HepG2 (cell line): ENCODE measurements around the gene UBP1. TPM values are rescaled to one million over a fixed set of nuclear protein-coding genes. Genes with fewer than 3 reads are reported as not detected.
"Not testable (repeated sequence)": the region's sequence is repeated elsewhere in the genome, so short reads cannot be mapped to it uniquely, and the experiment has no call there.

Experiments
- ATAC-seq: fragments of 200-7000 bp; cut with Tn5 transposase; 3 replicates; pipeline ENCODE4 v1.9.1; 2020; ENCODE audit warnings: mild to moderate bottlenecking, moderate library complexity
- BruUV-seq: library from RNA; stranded (reverse); fragments of 400-500 nt; replicated peaks from 2 replicates; lab custom pipeline; 2021; lab: Mats Ljungman, UMichigan
- CTCF ChIA-PET: fragments of 300-600 bp; formaldehyde crosslinking; extraction: SDS; loops from one replicate; lab custom pipeline; 2021; ENCODE audit warnings: low total read pairs, inconsistent platforms, low intra/inter-chr PET ratio; lab: Yijun Ruan, JAX
- POLR2A ChIA-PET: fragments of 350-600 bp; sonication (Branson Sonifier 250); formaldehyde crosslinking; loops from one replicate; lab custom pipeline; 2020; ENCODE audit warnings: antibody characterized with exemption, inconsistent platforms; lab: Yijun Ruan, JAX
- DNase-seq: peaks from one replicate; pipeline ENCODE4 v3.0.0-alpha.2; 2015; ENCODE audit warnings: low spot score
- FAIRE-seq: peaks from 3 replicates; lab custom pipeline; 2011; peaks lifted over from hg19 to GRCh38; lab: Jason Lieb, UNC
- H2AFZ ChIP-seq: one replicate; pipeline ENCODE4 v1.6.1; 2011; ENCODE audit warnings: low read length, inconsistent platforms
- H3K27ac ChIP-seq: fragments of 300-600 bp; 3 replicates; pipeline ENCODE4 v1.8.0; 2011; ENCODE audit warnings: mixed run types, mild to moderate bottlenecking, mixed read lengths, low read length, inconsistent platforms; ENCODE audit not compliant: insufficient read depth; ENCODE audit errors: extremely low read length
- H3K27me3 ChIP-seq, 2 experiments: fragments of 200-600 bp in 1 of 2; 2 replicates in 1 of 2; 3 replicates in 1 of 2; pipeline versions ENCODE4 v1.6.0 to v1.8.0; 2011; ENCODE audit warnings: low read length in 2 of 2, mild to moderate bottlenecking in 2 of 2, moderate library complexity in 2 of 2, inconsistent platforms in 1 of 2; ENCODE audit not compliant: insufficient read depth in 2 of 2, control insufficient read depth in 1 of 2
- H3K36me3 ChIP-seq, 2 experiments: fragments of 200-600 bp in 1 of 2; replicated peaks in 1 of 2; 2 replicates in 1 of 2; 3 replicates in 1 of 2; pipeline versions ENCODE4 v1.5.1 to v1.8.0; 2011; ENCODE audit warnings: low read length in 2 of 2, inconsistent platforms in 1 of 2; ENCODE audit not compliant: insufficient read depth in 2 of 2, control insufficient read depth in 1 of 2
- H3K4me1 ChIP-seq: 2 replicates; pipeline ENCODE4 v1.5.1; 2012; ENCODE audit warnings: low read length, inconsistent platforms; ENCODE audit not compliant: insufficient read depth
- H3K4me2 ChIP-seq: 2 replicates; pipeline ENCODE4 v1.6.0; 2011; ENCODE audit warnings: low read depth, low read length, inconsistent platforms
- H3K4me3 ChIP-seq, 3 experiments: fragments of 200-600 bp in 1 of 3; sonication (generic), shearing (Covaris generic) in 1 of 3; replicated peaks in 1 of 3; 2 replicates each; pipeline ENCODE4 v1.5.1; 2011 to 2016; ENCODE audit warnings: low read length in 3 of 3, inconsistent platforms in 2 of 3, low read depth in 2 of 3, mild to moderate bottlenecking in 2 of 3, control low read depth in 1 of 3, mixed read lengths in 1 of 3; ENCODE audit not compliant: insufficient read depth in 1 of 3
- H3K79me2 ChIP-seq: one replicate; pipeline ENCODE4 v1.6.1; 2011; ENCODE audit warnings: low read length, inconsistent platforms; ENCODE audit not compliant: insufficient read depth
- H3K9ac ChIP-seq: 2 replicates; pipeline ENCODE4 v1.6.0; 2011; ENCODE audit warnings: mild to moderate bottlenecking, low read depth, low read length, inconsistent platforms; ENCODE audit not compliant: insufficient read depth
- H3K9me3 ChIP-seq: 2 replicates; pipeline ENCODE4 v1.5.1; 2012; ENCODE audit warnings: mild to moderate bottlenecking, low read length
- H4K20me1 ChIP-seq: 2 replicates; pipeline ENCODE4 v1.6.0; 2011; ENCODE audit warnings: inconsistent platforms, mild to moderate bottlenecking, low read length, moderate library complexity; ENCODE audit not compliant: insufficient read depth
- ARNTL ChIP-seq: sonication (generic); formaldehyde crosslinking; IDR thresholded peaks from 2 replicates; pipeline ENCODE4 v1.4.0; 2020; ENCODE audit warnings: mild to moderate bottlenecking, missing genetic modification reagents
- ETV5 ChIP-seq: IDR thresholded peaks from 2 replicates; pipeline ENCODE4 v1.6.1; 2018; ENCODE audit warnings: missing biosample characterization, missing genetic modification reagents, inconsistent platforms, borderline replicate concordance
- GABPA ChIP-seq, 2 experiments: IDR thresholded peaks; 2 replicates each; pipeline ENCODE4 v1.6.1; 2011 to 2016; ENCODE audit warnings: low read depth in 2 of 2, low read length in 1 of 2, missing biosample characterization in 1 of 2, missing genetic modification characterization in 1 of 2
- HOMEZ ChIP-seq: IDR thresholded peaks from 2 replicates; pipeline ENCODE4 v1.6.1; 2016; ENCODE audit warnings: low read depth
- HOXA5 ChIP-seq: sonication (generic); formaldehyde crosslinking; IDR thresholded peaks from 2 replicates; pipeline ENCODE4 v1.4.0; 2020; ENCODE audit warnings: missing genetic modification reagents
- POLR2A ChIP-seq, 2 experiments: IDR thresholded peaks; 2 replicates each; pipeline ENCODE4 v1.6.1; 2011; ENCODE audit warnings: low read depth in 2 of 2, low read length in 2 of 2, mild to moderate bottlenecking in 1 of 2, moderate library complexity in 1 of 2; ENCODE audit not compliant: insufficient read depth in 1 of 2
- SAP130 ChIP-seq: IDR thresholded peaks from 2 replicates; pipeline ENCODE4 v1.6.1; 2016; ENCODE audit warnings: low read depth
- TSC22D2 ChIP-seq: sonication (generic); formaldehyde crosslinking; IDR thresholded peaks from 2 replicates; pipeline ENCODE4 v1.5.1; 2020; ENCODE audit warnings: missing genetic modification reagents, mild to moderate bottlenecking, borderline replicate concordance
- ZMYM4 ChIP-seq: sonication (generic); formaldehyde crosslinking; IDR thresholded peaks from 2 replicates; pipeline ENCODE4 v1.8.1; 2023; ENCODE audit warnings: mild to moderate bottlenecking, missing genetic modification reagents
- ZNF121 ChIP-seq: sonication (generic); formaldehyde crosslinking; IDR thresholded peaks from 2 replicates; pipeline ENCODE4 v1.5.0; 2020; ENCODE audit warnings: mild to moderate bottlenecking, missing genetic modification reagents
- ZNF644 ChIP-seq: IDR thresholded peaks from 2 replicates; pipeline ENCODE4 v1.6.1; 2016; ENCODE audit warnings: low read depth
- ZNF660 ChIP-seq: sonication (generic); formaldehyde crosslinking; IDR thresholded peaks from 2 replicates; pipeline ENCODE4 v1.5.1; 2020; ENCODE audit warnings: mild to moderate bottlenecking, low read depth, missing genetic modification reagents, borderline replicate concordance
- ZNF713 ChIP-seq: sonication (generic); formaldehyde crosslinking; IDR thresholded peaks from 2 replicates; pipeline ENCODE4 v1.4.0; 2020; ENCODE audit warnings: mild to moderate bottlenecking, missing genetic modification reagents
- WGBS: methylation state at CpG from one replicate; pipeline ENCODE4 v1.1.6; 2017; ENCODE audit warnings: low lambda C conversion rate; 5-methylcytosine and 5-hydroxymethylcytosine counted together
- in situ Hi-C: cut with HindIII; loops from 2 replicates; pipeline ENCODE4 v1.10.0; 2017; ENCODE audit warnings: low pct_unique_long_range_greater_than_20kb; ENCODE audit not compliant: extremely low pct_ligation_motif_present
- intact Hi-C: fragments of 100-400 bp; cut with micrococcal nuclease; formaldehyde crosslinking; loops from one replicate; pipeline ENCODE4 v1.10.0; 2022; ENCODE audit not compliant: unreplicated experiment
- polyA plus RNA-seq, 8 experiments: library from polyadenylated mRNA; depleted of rRNA in 3 of 8; stranded (reverse) in 7 of 8; unstranded in 1 of 8; fragments of >200 nt; fragmentation: Illumina TruSeq in 4 of 8; extraction: Trizol in 4 of 8; gene quantifications; 2 replicates each; pipeline versions ENCODE4 v1.2.1 to v1.2.3, GENCODE V29; 2011 to 2016; ENCODE audit warnings: low read depth in 4 of 8, missing spikeins in 1 of 8, mixed read lengths in 1 of 8; ENCODE audit not compliant: insufficient read depth in 1 of 8
- total RNA-seq, 5 experiments: library from RNA; depleted of rRNA; stranded (reverse); fragments of >200 nt; fragmentation: Illumina TruSeq; extraction: Trizol; gene quantifications; 2 replicates each; pipeline ENCODE4 v1.2.3, GENCODE V29; 2016; ENCODE audit warnings: low read depth in 1 of 5

Gene UBP1
- total and polyA plus RNA-seq, 2 of the 13 experiments (the other 11 are each of a cell fraction or from before 2014, with no cell fraction given) = 48.3 to 79.9 TPM

GRCh38 chr3:33447256-33447625, 7.0 kb upstream of the UBP1 start:
- H3K27ac ChIP-seq; DNase-seq; in situ Hi-C loops; BruUV-seq; CTCF ChIA-PET; FAIRE-seq; H2AFZ ChIP-seq; ATAC-seq; H3K27me3 ChIP-seq; H3K36me3 ChIP-seq; H3K79me2 ChIP-seq; H3K9me3 ChIP-seq; H3K9ac ChIP-seq; H4K20me1 ChIP-seq; POLR2A ChIA-PET; TF ChIP-seq GABPA (IDR thresholded peaks at IDR 0.05; ENCODE audit: low read depth, low read length): not testable (repeated sequence)
- intact Hi-C loops = loop anchor here (10.0 kb wide), 1 partner anchor 348 kb away; the partner anchor contains the start of gene PDCD6IP
- Histone ChIP-seq H3K4me1 (peaks cover 22% of the 10 kb centered on the region), H3K4me3 (peak overlapping the region; percentile 26 to 53 (median 48); a peak in 5 of 6 replicates), H3K4me2 (peak overlapping the region; percentile 66)
- peak; percentile 69; the same call in 1 of the 2 replicates for TF ChIP-seq HOMEZ (CRISPR knock-in tag)
- peak; percentile 64 for TF ChIP-seq GABPA (CRISPR knock-in tag; IDR thresholded peaks at IDR 0.05; ENCODE audit: low read depth)
- 0 out of 2 replicates have a peak, but pooled peaks have one; percentile 45 for TF ChIP-seq ZNF644 (CRISPR knock-in tag)
- peak; percentile 60 for TF ChIP-seq SAP130 (CRISPR knock-in tag)
- peak; percentile 72 for TF ChIP-seq ZMYM4
- 0 out of 2 replicates have a peak, but pooled peaks have one; percentile 16 for TF ChIP-seq ETV5
- WGBS = 56% methylated on average over 6 of the region's 7 CpGs

GRCh38 chr3:33442190-33442589, 2.0 kb upstream of the UBP1 start:
- ChIA-PET CTCF (no interaction called here), POLR2A (interaction anchor here (0.5 kb wide), 1 partner anchor 9 kb away, joined by 3 read pairs; no protein-coding TSS in a partner anchor)
- Histone ChIP-seq H3K9ac (peak overlapping the region; percentile 93; the same call in 1 of the 2 replicates), H3K4me3 (peak overlapping the region in 1 of 3 experiments; percentile 74; a peak in 1 of 6 replicates), H2AFZ (no peak overlapping the region), H3K4me1 (peaks cover 42% of the 10 kb centered on the region), H3K4me2 (peak overlapping the region; percentile 85), H3K79me2 (peaks cover 25% of the 10 kb centered on the region), H4K20me1 (peaks cover 14% of the 10 kb centered on the region), H3K9me3 (no peaks in the 10 kb centered on the region), H3K27me3 (no peaks in the 10 kb centered on the region), H3K36me3 (no peaks in the 10 kb centered on the region), H3K27ac (peak overlapping the region; percentile 97)
- ATAC-seq = no peak
- intact Hi-C loops (loop anchor here (5.0 to 10.0 kb wide), 2 partner anchors 135 to 353 kb away; partner anchors contain the start of gene PDCD6IP), in situ Hi-C loops (no loop called here)
- no peak for DNase-seq
- TF ChIP-seq POLR2A (IDR thresholded peaks at IDR 0.05; ENCODE audit: insufficient read depth in 1 of 2, low read depth in 2 of 2, low read length in 2 of 2) (no peak), ARNTL (no peak), HOXA5 (CRISPR knock-in tag) (no peak), TSC22D2 (CRISPR knock-in tag) (no peak), ZNF121 (peak; percentile 78; the same call in 1 of the 2 replicates), ZNF713 (no peak), ZNF660 (CRISPR knock-in tag) (no peak)
- 85% methylated on average over 4 of the region's 4 CpGs for WGBS
- no TSS peak for BruUV-seq
- no peak for FAIRE-seq
